ENCODE data around the gene BOD1L2.

- TF ChIP-seq CTCF (IDR thresholded peaks at IDR 0.05; ENCODE audit: low read depth, low read length) (no peak), EZH2phosphoT487 (IDR thresholded peaks at IDR 0.05; ENCODE audit: low read depth) (no peak)
Observed at GRCh38 chr18:57150828-57151227, 3.9 kb downstream of the BOD1L2 start.
